ENCODE results near the gene PTF1A.

Gene PTF1A, protein sequence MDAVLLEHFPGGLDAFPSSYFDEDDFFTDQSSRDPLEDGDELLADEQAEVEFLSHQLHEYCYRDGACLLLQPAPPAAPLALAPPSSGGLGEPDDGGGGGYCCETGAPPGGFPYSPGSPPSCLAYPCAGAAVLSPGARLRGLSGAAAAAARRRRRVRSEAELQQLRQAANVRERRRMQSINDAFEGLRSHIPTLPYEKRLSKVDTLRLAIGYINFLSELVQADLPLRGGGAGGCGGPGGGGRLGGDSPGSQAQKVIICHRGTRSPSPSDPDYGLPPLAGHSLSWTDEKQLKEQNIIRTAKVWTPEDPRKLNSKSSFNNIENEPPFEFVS

DNA sequence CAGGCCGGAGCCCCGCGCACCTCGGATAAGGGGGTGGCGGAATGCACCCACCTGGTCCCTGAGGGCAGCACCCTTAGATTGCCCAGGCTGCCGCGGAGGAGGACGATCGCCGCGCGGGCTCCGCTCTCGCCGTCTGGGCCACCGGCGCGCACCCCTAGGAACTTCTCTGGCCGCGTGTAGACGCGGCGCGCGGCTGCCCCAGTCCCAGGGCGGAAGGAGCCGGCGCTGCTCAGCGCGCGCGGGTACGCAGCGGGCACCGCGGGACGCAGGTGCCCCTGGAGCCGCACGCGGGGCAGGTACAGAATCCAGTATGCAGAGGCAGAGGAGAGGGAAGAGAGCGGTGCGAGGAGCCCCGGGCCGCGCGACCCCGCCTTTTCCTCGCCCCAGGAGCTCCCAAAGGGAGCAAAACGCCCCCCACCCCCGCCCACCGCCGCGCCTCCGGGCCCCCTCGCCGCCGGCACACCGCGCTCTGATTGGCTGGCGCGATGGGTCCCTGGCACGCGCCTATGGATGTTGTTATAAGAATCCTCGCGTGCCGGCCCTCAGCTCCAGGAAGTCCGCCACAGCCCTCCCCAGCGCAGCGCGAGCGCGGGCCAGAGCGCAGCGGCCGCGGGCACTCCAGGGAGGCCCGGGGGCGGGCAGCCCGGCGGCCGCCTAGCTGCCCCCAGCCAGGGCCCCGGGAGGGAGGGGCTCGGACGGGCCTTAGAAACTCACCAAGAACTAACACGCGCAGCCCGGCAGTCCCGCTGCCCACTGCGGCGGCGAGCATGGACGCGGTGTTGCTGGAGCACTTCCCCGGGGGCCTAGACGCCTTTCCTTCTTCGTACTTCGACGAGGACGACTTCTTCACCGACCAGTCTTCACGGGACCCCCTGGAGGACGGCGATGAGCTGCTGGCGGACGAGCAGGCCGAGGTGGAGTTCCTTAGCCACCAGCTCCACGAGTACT, at the start of gene PTF1A:
TSS of gene PTF1A (plus strand) at position 549 of the 948 bp plus-strand sequence. CDS start at position 768, 219 bp downstream.
- Histone ChIP-seq H3K9ac (ENCODE audit: low read depth, low read length) (no peak within 1 kb of the TSS), H3K4me3 (ENCODE audit: low read depth, low read length) (peak within 1 kb of the TSS; percentile 44), H3K36me3 (ENCODE audit: control insufficient read depth, insufficient read depth, low read length) (no peaks in the 10 kb centered on the region), H3K27ac (ENCODE audit: low read depth, low read length) (no peak within 1 kb of the TSS), H3K4me1 (ENCODE audit: control insufficient read depth, insufficient read depth, low read length) (peaks cover 28% of the 10 kb centered on the region), H3K9me3 (ENCODE audit: control insufficient read depth, insufficient read depth, low read length) (no peaks in the 10 kb centered on the region), H3K27me3 (ENCODE audit: control insufficient read depth, insufficient read depth, low read length) (peaks cover 99% of the 10 kb centered on the region)

- Histone ChIP-seq H3K27ac (ENCODE audit: low read depth, low read length) (no peak overlapping the region), H3K36me3 (ENCODE audit: control insufficient read depth, insufficient read depth, low read length) (no peaks in the 10 kb centered on the region), H3K4me1 (ENCODE audit: control insufficient read depth, insufficient read depth, low read length) (no peaks in the 10 kb centered on the region), H3K9me3 (ENCODE audit: control insufficient read depth, insufficient read depth, low read length) (no peaks in the 10 kb centered on the region), H3K9ac (ENCODE audit: low read depth, low read length) (no peak overlapping the region), H3K27me3 (ENCODE audit: control insufficient read depth, insufficient read depth, low read length) (no peaks in the 10 kb centered on the region), H3K4me3 (ENCODE audit: low read depth, low read length) (no peak overlapping the region)
Measured at GRCh38 chr10:23146258-23146657, 45.9 kb upstream of the PTF1A start.

- Histone ChIP-seq H3K27ac (ENCODE audit: low read depth, low read length) (no peak overlapping the region), H3K27me3 (ENCODE audit: control insufficient read depth, insufficient read depth, low read length) (no peaks in the 10 kb centered on the region), H3K9me3 (ENCODE audit: control insufficient read depth, insufficient read depth, low read length) (no peaks in the 10 kb centered on the region), H3K4me3 (ENCODE audit: low read depth, low read length) (no peak overlapping the region), H3K9ac (ENCODE audit: low read depth, low read length) (no peak overlapping the region), H3K4me1 (ENCODE audit: control insufficient read depth, insufficient read depth, low read length) (no peaks in the 10 kb centered on the region), H3K36me3 (ENCODE audit: control insufficient read depth, insufficient read depth, low read length) (no peaks in the 10 kb centered on the region)
Measured at GRCh38 chr10:23147035-23147434, 45.1 kb upstream of the PTF1A start.

DNA sequence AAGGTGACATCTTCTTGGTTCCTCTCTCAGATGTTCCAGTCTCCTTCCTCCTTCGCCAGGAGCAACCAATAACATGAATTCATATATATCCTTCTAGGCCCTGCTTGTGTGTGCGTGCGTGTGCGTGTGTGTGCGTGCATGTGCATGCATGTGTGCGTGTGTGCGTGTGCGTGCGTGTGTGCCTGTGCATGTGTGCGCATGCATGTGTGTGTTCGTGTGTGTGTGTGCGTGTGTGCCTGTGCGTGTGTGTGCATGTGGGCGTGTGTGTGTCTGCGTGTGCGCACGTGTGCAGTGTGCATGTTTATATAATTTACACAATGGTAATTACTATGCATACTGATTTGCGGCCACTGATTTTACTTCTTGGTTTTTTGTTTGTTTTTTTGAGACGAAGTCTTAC, 43.9 kb upstream of the PTF1A start:
- Histone ChIP-seq H3K9ac (ENCODE audit: low read depth, low read length) (no peak overlapping the region), H3K4me3 (ENCODE audit: low read depth, low read length) (no peak overlapping the region), H3K36me3 (ENCODE audit: control insufficient read depth, insufficient read depth, low read length) (no peaks in the 10 kb centered on the region), H3K27me3 (ENCODE audit: control insufficient read depth, insufficient read depth, low read length) (no peaks in the 10 kb centered on the region), H3K27ac (ENCODE audit: low read depth, low read length) (no peak overlapping the region), H3K9me3 (ENCODE audit: control insufficient read depth, insufficient read depth, low read length) (no peaks in the 10 kb centered on the region), H3K4me1 (ENCODE audit: control insufficient read depth, insufficient read depth, low read length) (no peaks in the 10 kb centered on the region)

GRCh38 chr10:23150091-23150490, 42.0 kb upstream of the PTF1A start:
- H3K27ac ChIP-seq (ENCODE audit: low read depth, low read length): no peak overlapping the region
- no peaks in the 10 kb centered on the region for H3K4me1 ChIP-seq (ENCODE audit: control insufficient read depth, insufficient read depth, low read length)
- H3K36me3 ChIP-seq (ENCODE audit: control insufficient read depth, insufficient read depth, low read length): no peaks in the 10 kb centered on the region
- H3K9ac ChIP-seq (ENCODE audit: low read depth, low read length): no peak overlapping the region
- no peaks in the 10 kb centered on the region for H3K9me3 ChIP-seq (ENCODE audit: control insufficient read depth, insufficient read depth, low read length)
- H3K4me3 ChIP-seq (ENCODE audit: low read depth, low read length): no peak overlapping the region
- no peaks in the 10 kb centered on the region for H3K27me3 ChIP-seq (ENCODE audit: control insufficient read depth, insufficient read depth, low read length)

- Histone ChIP-seq H3K36me3 (ENCODE audit: control insufficient read depth, insufficient read depth, low read length) (no peaks in the 10 kb centered on the region), H3K27me3 (ENCODE audit: control insufficient read depth, insufficient read depth, low read length) (no peaks in the 10 kb centered on the region), H3K9me3 (ENCODE audit: control insufficient read depth, insufficient read depth, low read length) (no peaks in the 10 kb centered on the region), H3K9ac (ENCODE audit: low read depth, low read length) (no peak overlapping the region), H3K4me3 (ENCODE audit: low read depth, low read length) (no peak overlapping the region), H3K4me1 (ENCODE audit: control insufficient read depth, insufficient read depth, low read length) (no peaks in the 10 kb centered on the region), H3K27ac (ENCODE audit: low read depth, low read length) (no peak overlapping the region)
Measured at GRCh38 chr10:23150610-23151009, 41.5 kb upstream of the PTF1A start.

DNA sequence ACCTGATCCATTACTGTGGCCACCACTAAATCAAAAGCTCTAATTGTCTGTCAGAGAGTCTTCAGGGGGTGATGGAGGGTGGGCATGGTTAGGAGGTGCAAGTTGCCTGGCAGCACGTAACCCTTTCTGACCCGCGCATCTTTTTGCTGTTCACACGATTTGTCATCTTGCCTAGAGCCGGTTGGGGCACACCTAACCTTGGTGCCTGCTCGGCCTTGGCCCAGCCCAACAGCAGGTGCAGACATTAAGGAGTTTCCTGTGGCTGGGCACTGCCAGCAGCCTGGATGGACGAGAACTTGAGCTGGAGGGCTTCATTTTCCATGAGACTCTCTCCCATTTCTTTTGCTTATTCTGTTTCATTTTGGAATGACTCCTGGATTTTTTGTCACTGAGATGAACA, 41.0 kb upstream of the PTF1A start:
- Histone ChIP-seq H3K27ac (ENCODE audit: low read depth, low read length) (no peak overlapping the region), H3K36me3 (ENCODE audit: control insufficient read depth, insufficient read depth, low read length) (no peaks in the 10 kb centered on the region), H3K4me1 (ENCODE audit: control insufficient read depth, insufficient read depth, low read length) (no peaks in the 10 kb centered on the region), H3K9me3 (ENCODE audit: control insufficient read depth, insufficient read depth, low read length) (no peaks in the 10 kb centered on the region), H3K27me3 (ENCODE audit: control insufficient read depth, insufficient read depth, low read length) (no peaks in the 10 kb centered on the region), H3K9ac (ENCODE audit: low read depth, low read length) (no peak overlapping the region), H3K4me3 (ENCODE audit: low read depth, low read length) (no peak overlapping the region)

DNA sequence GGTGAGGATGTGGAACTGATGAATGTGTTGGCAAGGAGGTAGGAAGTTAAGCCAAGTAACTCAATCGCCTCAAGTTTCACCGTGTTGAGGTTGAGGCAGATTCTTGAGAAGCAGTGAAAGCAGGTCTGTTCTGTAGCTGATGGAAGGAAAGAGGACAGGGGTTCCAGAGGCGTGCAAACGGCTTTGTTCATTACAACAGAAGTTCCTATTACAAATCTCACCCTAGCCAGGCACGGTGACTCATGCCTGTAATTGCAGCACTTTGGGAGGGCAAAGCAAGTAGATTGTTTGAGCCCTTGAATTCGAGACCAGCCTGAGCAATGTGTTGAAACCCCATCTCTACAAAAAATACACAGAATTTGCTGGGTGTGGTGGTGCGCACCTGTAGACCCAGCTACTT, 36.9 kb upstream of the PTF1A start:
- H3K27me3 ChIP-seq (ENCODE audit: control insufficient read depth, insufficient read depth, low read length): peaks cover 5% of the 10 kb centered on the region
- H3K4me3 ChIP-seq (ENCODE audit: low read depth, low read length): no peak overlapping the region
- H3K27ac ChIP-seq (ENCODE audit: low read depth, low read length): no peak overlapping the region
- H3K36me3 ChIP-seq (ENCODE audit: control insufficient read depth, insufficient read depth, low read length): no peaks in the 10 kb centered on the region
- no peak overlapping the region for H3K9ac ChIP-seq (ENCODE audit: low read depth, low read length)
- H3K4me1 ChIP-seq (ENCODE audit: control insufficient read depth, insufficient read depth, low read length): no peaks in the 10 kb centered on the region
- H3K9me3 ChIP-seq (ENCODE audit: control insufficient read depth, insufficient read depth, low read length): no peaks in the 10 kb centered on the region

DNA sequence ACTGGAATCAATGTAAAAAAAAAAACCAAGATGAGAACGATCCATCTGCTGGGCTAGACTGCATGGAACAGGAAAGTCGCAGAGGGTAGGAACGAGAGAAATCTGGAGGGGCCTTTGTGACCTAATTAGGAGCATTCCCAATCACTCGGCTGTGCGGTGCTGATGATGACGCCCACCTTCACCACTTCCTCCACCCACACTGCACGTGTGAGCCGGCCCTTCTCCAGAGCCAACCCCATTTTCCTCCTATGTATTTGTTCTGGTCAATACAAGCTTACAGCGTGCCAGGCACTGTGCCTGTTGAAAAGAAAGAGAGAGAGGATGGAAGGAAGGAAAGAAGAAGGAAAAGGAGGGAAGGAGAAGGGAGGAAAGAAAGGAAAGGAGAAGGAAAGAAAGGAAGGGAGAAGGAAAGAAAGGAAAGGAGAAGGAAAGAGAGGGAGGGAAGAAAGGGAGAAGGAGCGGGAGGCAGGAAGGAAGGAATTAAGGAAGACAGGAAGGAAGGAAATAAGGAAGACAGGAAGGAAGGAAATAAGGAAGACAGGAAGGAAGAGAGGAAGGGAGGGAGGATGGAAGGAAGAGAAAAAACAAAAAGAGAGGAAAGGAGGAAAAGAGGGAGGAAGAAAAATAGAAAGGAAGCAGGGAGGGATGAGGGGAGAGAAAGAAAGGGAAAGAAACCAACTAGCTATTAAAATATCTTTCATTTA, 35.5 kb upstream of the PTF1A start:
- no peak overlapping the region for H3K4me3 ChIP-seq (ENCODE audit: low read depth, low read length)
- no peak overlapping the region for H3K9ac ChIP-seq (ENCODE audit: low read depth, low read length)
- H3K9me3 ChIP-seq (ENCODE audit: control insufficient read depth, insufficient read depth, low read length): no peaks in the 10 kb centered on the region
- no peaks in the 10 kb centered on the region for H3K36me3 ChIP-seq (ENCODE audit: control insufficient read depth, insufficient read depth, low read length)
- no peak overlapping the region for H3K27ac ChIP-seq (ENCODE audit: low read depth, low read length)
- H3K27me3 ChIP-seq (ENCODE audit: control insufficient read depth, insufficient read depth, low read length): peaks cover 19% of the 10 kb centered on the region
- no peaks in the 10 kb centered on the region for H3K4me1 ChIP-seq (ENCODE audit: control insufficient read depth, insufficient read depth, low read length)

- no peak overlapping the region for H3K27ac ChIP-seq (ENCODE audit: low read depth, low read length)
- no peaks in the 10 kb centered on the region for H3K4me1 ChIP-seq (ENCODE audit: control insufficient read depth, insufficient read depth, low read length)
- peaks cover 20% of the 10 kb centered on the region for H3K27me3 ChIP-seq (ENCODE audit: control insufficient read depth, insufficient read depth, low read length)
- H3K36me3 ChIP-seq (ENCODE audit: control insufficient read depth, insufficient read depth, low read length): no peaks in the 10 kb centered on the region
- H3K9ac ChIP-seq (ENCODE audit: low read depth, low read length): no peak overlapping the region
- H3K4me3 ChIP-seq (ENCODE audit: low read depth, low read length): no peak overlapping the region
- H3K9me3 ChIP-seq (ENCODE audit: control insufficient read depth, insufficient read depth, low read length): no peaks in the 10 kb centered on the region
Measured at GRCh38 chr10:23157239-23157681, 34.9 kb upstream of the PTF1A start.

Data from HUES48 (cell line).